ENCODE results near the gene PPP2R5B.

- TF ChIP-seq EP300 (IDR thresholded peaks at IDR 0.05) (no peak), POLR2A (IDR thresholded peaks at IDR 0.05) (no peak), CTCF (IDR thresholded peaks at IDR 0.05) (no peak), POLR2AphosphoS5 (IDR thresholded peaks at IDR 0.05) (no peak)
Observed at GRCh38 chr11:64888406-64888728, 36.1 kb upstream of the PPP2R5B start.
